ENCODE data around the gene TCAP.

DNA sequence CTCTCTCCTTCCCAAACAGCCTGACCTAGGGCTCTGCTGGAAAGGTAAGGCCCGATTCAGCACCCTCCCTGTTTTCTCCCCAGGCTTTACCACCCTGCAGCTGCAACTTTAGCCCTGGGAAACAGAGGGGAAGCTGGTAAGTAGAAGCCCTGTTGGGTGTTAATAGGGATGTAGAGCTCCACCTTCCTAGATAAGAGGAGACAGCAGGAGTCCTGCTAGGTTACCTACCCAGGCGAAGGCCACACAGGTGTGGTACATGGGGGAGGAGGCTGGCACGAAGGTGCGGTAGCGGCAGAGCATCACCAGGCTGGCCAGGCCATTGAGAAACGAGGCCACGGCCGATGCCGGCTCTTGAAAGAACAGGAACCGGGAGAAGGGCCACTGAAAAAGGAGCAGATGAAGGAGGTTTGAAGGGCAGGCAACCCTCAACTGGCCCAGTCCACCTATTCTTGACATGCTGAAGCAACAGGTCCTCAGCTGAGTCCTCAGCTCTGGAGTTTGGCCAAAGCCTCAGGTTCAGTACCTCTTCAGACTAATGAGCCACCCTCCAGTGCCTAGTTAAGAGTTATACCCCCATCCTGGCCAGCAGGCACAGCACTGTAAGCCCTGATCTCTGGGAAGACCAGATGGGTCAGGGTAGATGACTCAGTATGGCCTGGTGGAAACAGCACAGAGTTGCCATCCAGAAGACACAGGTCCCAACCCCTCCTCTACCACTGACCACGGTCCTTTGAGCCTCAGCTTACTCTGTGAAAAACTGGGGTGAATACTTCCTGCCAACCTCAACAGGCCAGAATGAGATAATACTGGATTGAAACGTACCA is 19.4 kb downstream of the TCAP start:
- TF ChIP-seq CTCF (IDR thresholded peaks at IDR 0.05) (no peak), POLR2AphosphoS5 (IDR thresholded peaks at IDR 0.05) (no peak)
